ENCODE results near the gene STK32B. TPM values are rescaled to one million over a fixed set of nuclear protein-coding genes. Genes with fewer than 3 reads are reported as not detected.

The STK32B gene
- total RNA-seq, 1 experiment from 2014 or later, result 15.1 TPM

- Histone ChIP-seq H3K9me3 (ENCODE audit: low read depth, low read length, poor library complexity, severe bottlenecking) (no peaks in the 10 kb centered on the region), H3K36me3 (ENCODE audit: insufficient read depth, low read length, poor library complexity, severe bottlenecking) (no peaks in the 10 kb centered on the region), H3K4me3 (ENCODE audit: low read depth, low read length, poor library complexity, severe bottlenecking) (no peak overlapping the region), H3K4me1 (ENCODE audit: insufficient read depth, low read length, poor library complexity, severe bottlenecking) (no peaks in the 10 kb centered on the region), H3K27ac (ENCODE audit: low read depth, low read length, poor library complexity, severe bottlenecking) (no peak overlapping the region), H3K27me3 (replicated peaks; ENCODE audit: insufficient read depth, low read depth, low read length, poor library complexity) (no peaks in the 10 kb centered on the region)
- TF ChIP-seq EZH2 (IDR thresholded peaks at IDR 0.05; ENCODE audit: borderline replicate concordance, low read depth, low read length, poor library complexity, severe bottlenecking), result no peak
- TF ChIP-seq CTCF (conservative IDR thresholded peaks at IDR 0.05; ENCODE audit: low read depth, low read length), result no peak
- POLR2A ChIA-PET (ENCODE audit: low non-redundant PET), result no interaction called here
- BruUV-seq (replicated peaks), result no TSS peak
- intact Hi-C loops (cut with micrococcal nuclease; ENCODE audit: unreplicated experiment), result loop anchor here (5.0 kb wide), 1 partner anchor 91 kb away; the partner anchor contains the start of gene STK32B
- DNase-seq (ENCODE audit: low spot score), result no peak
- CTCF ChIA-PET, result no interaction called here
These were observed 92.1 kb downstream of the STK32B start for GRCh38 chr4:5143306-5143861.

GRCh38 chr4:5143940-5144339, 92.7 kb downstream of the STK32B start:
- ChIA-PET POLR2A (ENCODE audit: low non-redundant PET) (no interaction called here), CTCF (no interaction called here)
- no TSS peak for BruUV-seq (replicated peaks)
- Histone ChIP-seq H3K27ac (ENCODE audit: low read depth, low read length, poor library complexity, severe bottlenecking) (no peak overlapping the region), H3K4me3 (ENCODE audit: low read depth, low read length, poor library complexity, severe bottlenecking) (no peak overlapping the region), H3K9me3 (ENCODE audit: low read depth, low read length, poor library complexity, severe bottlenecking) (no peaks in the 10 kb centered on the region), H3K27me3 (replicated peaks; ENCODE audit: insufficient read depth, low read depth, low read length, poor library complexity) (no peaks in the 10 kb centered on the region), H3K36me3 (ENCODE audit: insufficient read depth, low read length, poor library complexity, severe bottlenecking) (no peaks in the 10 kb centered on the region), H3K4me1 (ENCODE audit: insufficient read depth, low read length, poor library complexity, severe bottlenecking) (no peaks in the 10 kb centered on the region)
- intact Hi-C loops (cut with micrococcal nuclease; ENCODE audit: unreplicated experiment), result loop anchor here (5.0 kb wide), 1 partner anchor 92 kb away; the partner anchor contains the start of gene STK32B
- no peak for DNase-seq (ENCODE audit: low spot score)
- TF ChIP-seq CTCF (conservative IDR thresholded peaks at IDR 0.05; ENCODE audit: low read depth, low read length) (no peak), EZH2 (IDR thresholded peaks at IDR 0.05; ENCODE audit: borderline replicate concordance, low read depth, low read length, poor library complexity, severe bottlenecking) (no peak)

- TF ChIP-seq EZH2 (IDR thresholded peaks at IDR 0.05; ENCODE audit: borderline replicate concordance, low read depth, low read length, poor library complexity, severe bottlenecking) (no peak), CTCF (conservative IDR thresholded peaks at IDR 0.05; ENCODE audit: low read depth, low read length) (no peak)
- POLR2A ChIA-PET (ENCODE audit: low non-redundant PET), result no interaction called here
- Histone ChIP-seq H3K27me3 (replicated peaks; ENCODE audit: insufficient read depth, low read depth, low read length, poor library complexity) (no peaks in the 10 kb centered on the region), H3K27ac (ENCODE audit: low read depth, low read length, poor library complexity, severe bottlenecking) (no peak overlapping the region), H3K4me1 (ENCODE audit: insufficient read depth, low read length, poor library complexity, severe bottlenecking) (no peaks in the 10 kb centered on the region), H3K9me3 (ENCODE audit: low read depth, low read length, poor library complexity, severe bottlenecking) (no peaks in the 10 kb centered on the region), H3K4me3 (ENCODE audit: low read depth, low read length, poor library complexity, severe bottlenecking) (no peak overlapping the region), H3K36me3 (ENCODE audit: insufficient read depth, low read length, poor library complexity, severe bottlenecking) (no peaks in the 10 kb centered on the region)
- CTCF ChIA-PET, result no interaction called here
- intact Hi-C loops (cut with micrococcal nuclease; ENCODE audit: unreplicated experiment), result loop anchor here (5.0 kb wide), 1 partner anchor 92 kb away; the partner anchor contains the start of gene STK32B
- DNase-seq (ENCODE audit: low spot score), result no peak
- BruUV-seq (replicated peaks), result no TSS peak
These were observed 93.1 kb downstream of the STK32B start for GRCh38 chr4:5144384-5144783.

Measured in A673 (cell line).